HG02759 (cell line): ENCODE data around the gene CCDC107.

Experiments
- ATAC-seq: cut with Tn5 transposase; IDR thresholded peaks from one replicate; pipeline ENCODE4 v1.9.1; 2021; ENCODE audit warnings: mild to moderate bottlenecking, moderate library complexity; ENCODE audit not compliant: unreplicated experiment

The CCDC107 gene

GRCh38 chr9:35659340-35659739 is 1.2 kb downstream of the CCDC107 start:
- ATAC-seq: no peak

GRCh38 chr9:35660966-35661415 is 2.9 kb downstream of the CCDC107 start:
- ATAC-seq: no peak

DNA sequence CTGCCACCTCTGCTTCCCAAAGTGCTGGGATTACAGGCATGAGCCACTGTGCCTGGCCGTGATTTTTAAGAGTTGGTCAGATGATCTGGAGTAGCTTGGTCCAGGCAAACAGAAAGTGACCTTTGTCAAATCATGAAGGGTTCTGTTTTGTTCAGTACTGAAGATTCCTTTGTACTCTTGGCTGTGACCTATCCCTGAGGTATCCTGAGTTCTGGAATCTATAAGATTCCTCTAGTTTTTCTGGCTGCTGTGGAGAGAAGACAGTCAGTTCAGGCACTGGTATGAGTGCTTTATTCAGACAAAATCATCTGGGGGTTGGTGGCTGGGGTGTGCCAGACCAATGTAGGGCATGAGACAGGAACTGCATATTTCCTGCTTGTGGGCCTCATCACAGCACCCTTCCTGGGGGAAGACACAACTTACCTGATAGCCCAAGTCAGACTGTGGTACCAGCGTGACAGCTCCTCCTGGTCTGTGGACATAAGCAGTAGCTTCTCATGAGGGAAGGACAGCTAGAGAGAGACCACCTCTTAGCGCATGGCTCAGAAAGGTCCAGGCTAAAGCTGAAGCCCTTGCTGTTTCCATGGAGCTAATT is 3.8 kb downstream of the CCDC107 start:
- ATAC-seq: no peak

DNA sequence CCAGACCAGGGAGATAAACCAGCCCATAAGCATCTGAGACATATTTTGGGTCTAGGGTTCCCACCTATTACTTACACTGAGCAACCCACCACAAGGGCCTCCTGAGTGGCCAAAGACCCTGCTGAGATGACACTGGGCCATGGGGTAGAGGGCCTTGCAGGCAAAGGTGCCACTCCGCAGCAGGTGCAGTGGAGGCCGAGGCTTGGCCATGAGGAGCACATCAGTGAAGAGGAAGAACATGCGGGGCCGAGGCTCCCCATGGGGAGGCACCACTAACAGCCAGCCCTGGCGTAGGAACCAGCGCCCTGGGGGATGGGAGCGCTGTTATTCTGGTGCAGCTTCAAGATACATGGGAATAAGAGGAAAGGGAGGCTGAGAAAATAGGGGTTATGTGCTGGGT is 4.3 kb downstream of the CCDC107 start:
- no peak for ATAC-seq

DNA sequence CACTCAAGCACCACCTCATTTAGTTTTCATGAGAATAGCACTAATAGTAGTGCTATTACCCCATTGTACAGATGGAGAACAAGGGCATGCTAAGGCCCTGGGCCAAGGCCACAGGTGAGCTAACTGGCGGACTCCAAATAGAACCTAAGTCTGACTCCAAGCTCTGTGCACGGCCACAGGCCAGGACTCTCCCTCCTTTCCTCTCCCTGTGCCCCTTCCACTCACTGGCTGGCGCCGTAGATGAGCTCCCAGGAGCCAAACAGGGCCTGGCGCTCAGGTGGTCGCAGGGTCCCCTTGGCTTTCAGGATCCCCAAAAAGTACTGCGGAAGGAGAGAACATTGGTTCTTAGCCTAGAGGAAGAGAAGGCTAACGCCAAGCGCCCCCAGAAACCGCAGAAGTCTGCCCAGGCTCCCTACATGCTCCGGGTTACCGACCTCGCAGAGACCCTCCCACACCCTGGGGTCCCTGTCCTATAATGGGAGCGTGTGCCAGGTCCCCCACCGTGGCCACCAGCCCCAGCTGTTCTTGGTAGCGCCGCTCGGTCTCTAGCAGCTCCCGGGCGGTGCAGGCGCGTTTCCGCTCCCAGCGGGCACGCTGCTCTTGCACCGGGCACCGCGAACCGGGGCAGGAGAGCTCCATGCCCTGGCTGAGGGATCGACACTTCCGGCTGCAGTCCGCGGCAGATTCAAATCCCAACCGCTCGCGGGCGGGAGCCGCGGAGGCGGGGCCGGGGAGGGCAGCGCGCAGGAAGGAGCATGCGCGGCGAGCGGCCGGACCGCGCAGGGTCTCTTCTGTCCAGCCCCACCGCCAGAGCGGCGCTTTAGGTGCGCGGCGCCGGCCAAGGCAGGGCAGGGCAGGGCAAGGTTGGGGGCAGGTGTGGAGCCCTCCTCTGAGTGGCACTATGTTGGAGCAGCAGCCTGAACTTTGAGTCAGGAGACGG is 6.7 kb downstream of the CCDC107 start, which contains the start of gene ARHGEF39:
ARHGEF39 (minus strand) TSS at position 665 of the 940 bp plus-strand sequence; CDS start at position 639, 26 bp downstream.
- ATAC-seq: peak; percentile 93

- ATAC-seq: no peak
Measured at GRCh38 chr9:35665471-35665818, 7.4 kb downstream of the CCDC107 start.

- ATAC-seq: no peak
Measured at GRCh38 chr9:35666045-35666444, 8.0 kb downstream of the CCDC107 start.

- no peak for ATAC-seq
Measured at GRCh38 chr9:35666549-35666948, 8.5 kb downstream of the CCDC107 start.

DNA sequence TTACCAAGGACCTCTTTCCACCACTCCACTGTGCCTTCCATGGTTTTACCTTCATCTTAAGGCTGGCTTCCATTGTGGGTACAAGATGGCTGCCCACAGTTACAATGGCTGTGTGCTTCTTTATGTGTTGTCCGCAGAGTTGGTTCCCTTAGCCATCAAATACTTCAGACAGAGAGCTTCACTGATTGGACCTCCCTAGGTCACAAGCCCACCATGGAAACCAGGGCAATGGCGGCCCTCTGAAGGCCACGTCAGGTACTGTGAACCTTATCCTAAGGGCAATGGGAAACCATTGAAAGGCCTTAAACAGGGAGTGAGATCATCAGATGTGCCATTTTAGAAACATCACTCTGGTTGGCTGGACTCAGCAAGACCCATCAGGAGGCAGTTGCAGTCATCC is 9.8 kb downstream of the CCDC107 start:
- ATAC-seq: no peak

GRCh38 chr9:35669331-35670145 is 11.4 kb downstream of the CCDC107 start:
- no peak for ATAC-seq

- no peak for ATAC-seq
Measured at GRCh38 chr9:35673132-35674024, 15.3 kb downstream of the CCDC107 start, which contains the start of gene CA9. Gene CA9, plus strand, starts transcription at chr9:35673928. Its CDS starts 32 bp downstream, at chr9:35673960.

- ATAC-seq: no peak
Measured at GRCh38 chr9:35674025-35674361, 15.9 kb downstream of the CCDC107 start.

GRCh38 chr9:35675204-35675603 is 17.1 kb downstream of the CCDC107 start:
- ATAC-seq: no peak

- no peak for ATAC-seq
Measured at GRCh38 chr9:35675732-35676392, 17.8 kb downstream of the CCDC107 start.

- no peak for ATAC-seq
Measured at GRCh38 chr9:35679091-35679490, 21.0 kb downstream of the CCDC107 start.

- no peak for ATAC-seq
Measured at GRCh38 chr9:35679766-35680330, 21.8 kb downstream of the CCDC107 start.

DNA sequence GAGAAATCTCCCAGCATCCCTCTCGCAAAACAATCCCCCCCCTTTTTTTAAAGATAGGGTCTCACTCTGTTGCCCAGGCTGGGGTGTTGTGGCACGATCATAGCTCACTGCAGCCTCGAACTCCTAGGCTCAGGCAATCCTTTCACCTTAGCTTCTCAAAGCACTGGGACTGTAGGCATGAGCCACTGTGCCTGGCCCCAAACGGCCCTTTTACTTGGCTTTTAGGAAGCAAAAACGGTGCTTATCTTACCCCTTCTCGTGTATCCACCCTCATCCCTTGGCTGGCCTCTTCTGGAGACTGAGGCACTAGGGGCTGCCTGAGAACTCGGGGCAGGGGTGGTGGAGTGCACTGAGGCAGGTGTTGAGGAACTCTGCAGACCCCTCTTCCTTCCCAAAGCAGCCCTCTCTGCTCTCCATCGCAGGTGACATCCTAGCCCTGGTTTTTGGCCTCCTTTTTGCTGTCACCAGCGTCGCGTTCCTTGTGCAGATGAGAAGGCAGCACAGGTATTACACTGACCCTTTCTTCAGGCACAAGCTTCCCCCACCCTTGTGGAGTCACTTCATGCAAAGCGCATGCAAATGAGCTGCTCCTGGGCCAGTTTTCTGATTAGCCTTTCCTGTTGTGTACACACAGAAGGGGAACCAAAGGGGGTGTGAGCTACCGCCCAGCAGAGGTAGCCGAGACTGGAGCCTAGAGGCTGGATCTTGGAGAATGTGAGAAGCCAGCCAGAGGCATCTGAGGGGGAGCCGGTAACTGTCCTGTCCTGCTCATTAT is 22.4 kb downstream of the CCDC107 start:
- ATAC-seq: no peak

- no peak for ATAC-seq
Measured at GRCh38 chr9:35681341-35682002, 23.4 kb downstream of the CCDC107 start.
